Natural killer cell treated with Interleukin-12 subunit alpha and Interleukin-12 subunit beta and Interleukin-15 and Interleukin-18, amount 100 ng/mL, for 72 hours (primary cell): Measurements from ENCODE around the gene ACTR8. TPM values are rescaled to one million over a fixed set of nuclear protein-coding genes. Genes with fewer than 3 reads are reported as not detected.

Experiments used
- ATAC-seq, 2 donors: fragments of 150-1000 bp; cut with Tn5 transposase in 1 of 2; sonication (Bioruptor Pico), chemical (Tn5 transposase) in 1 of 2; 2 replicates each; pipeline ENCODE4 v1.10.0; 2021
- DNase-seq: peaks from one replicate; pipeline ENCODE4 v3.0.0; 2022; ENCODE audit warnings: low spot score
- H3K27ac Mint-ChIP-seq, 2 donors: 1 replicate in 1 of 2; 2 replicates in 1 of 2; pipeline ENCODE4 v1.8.0; 2022; ENCODE audit warnings: mixed read lengths in 2 of 2, mild to moderate bottlenecking in 1 of 2, moderate library complexity in 1 of 2
- H3K27me3 Mint-ChIP-seq, 2 donors: 1 replicate in 1 of 2; 2 replicates in 1 of 2; pipeline ENCODE4 v1.8.0; 2022; ENCODE audit warnings: mixed read lengths in 2 of 2
- H3K36me3 Mint-ChIP-seq: one replicate; pipeline ENCODE4 v1.8.0; 2022; ENCODE audit warnings: mixed read lengths
- H3K4me1 Mint-ChIP-seq, 2 donors: 1 replicate in 1 of 2; 2 replicates in 1 of 2; pipeline ENCODE4 v1.8.0; 2022; ENCODE audit warnings: low read depth in 2 of 2, mixed read lengths in 2 of 2, mild to moderate bottlenecking in 1 of 2
- H3K4me3 Mint-ChIP-seq: one replicate; pipeline ENCODE4 v1.8.0; 2022; ENCODE audit warnings: mixed read lengths
- H3K9me3 Mint-ChIP-seq: 2 replicates; pipeline ENCODE4 v1.8.0; 2022; ENCODE audit warnings: mixed read lengths
- total RNA-seq, 2 donors: library from RNA; stranded (reverse); gene quantifications; one replicate each; pipeline ENCODE4 v1.2.3, GENCODE V29; 2022

Gene ACTR8
- total RNA-seq, 2 donors from 2014 or later: 41.0 to 43.3 TPM

GRCh38 chr3:53850895-53851294, 31.1 kb downstream of the ACTR8 start:
- no peaks in the 10 kb centered on the region for H3K4me1 Mint-ChIP-seq

GRCh38 chr3:53849916-53850315, 32.0 kb downstream of the ACTR8 start:
- Mint-ChIP-seq H3K27ac (no peak overlapping the region), H3K9me3 (no peaks in the 10 kb centered on the region), H3K27me3 (peaks cover 21 to 29% of the 10 kb centered on the region in 2 donors), H3K36me3 (no peaks in the 10 kb centered on the region), H3K4me1 (no peaks in the 10 kb centered on the region), H3K4me3 (no peak overlapping the region)
- ATAC-seq: no peak
- DNase-seq: no peak

More at GRCh38 chr3:53850895-53851294, 31.1 kb downstream of the ACTR8 start:
- Mint-ChIP-seq H3K4me3 (no peak overlapping the region), H3K9me3 (no peaks in the 10 kb centered on the region), H3K36me3 (no peaks in the 10 kb centered on the region), H3K27ac (no peak overlapping the region), H3K27me3 (peaks cover 21 to 27% of the 10 kb centered on the region in 2 donors)
- DNase-seq (no peak), ATAC-seq (no peak)

- H3K4me3 Mint-ChIP-seq: peak overlapping the region; percentile 47
- H3K27ac Mint-ChIP-seq: no peak overlapping the region
- H3K36me3 Mint-ChIP-seq: no peaks in the 10 kb centered on the region
- ATAC-seq (no peak), DNase-seq (no peak)
- H3K4me1 Mint-ChIP-seq: no peaks in the 10 kb centered on the region
- H3K27me3 Mint-ChIP-seq: peaks cover 38 to 44% of the 10 kb centered on the region in 2 donors
- no peaks in the 10 kb centered on the region for H3K9me3 Mint-ChIP-seq
These were observed 35.1 kb downstream of the ACTR8 start for GRCh38 chr3:53846851-53847155.

GRCh38 chr3:53846134-53846850, 35.7 kb downstream of the ACTR8 start, which contains the start of the genes CHDH and IL17RB:
Gene CHDH (minus strand): TSS chr3:53846419. CDS start chr3:53824008, 22,411 bp downstream.
Gene IL17RB (plus strand): TSS chr3:53846568. CDS start chr3:53846589, 21 bp downstream.
- peak; percentile 29 to 54 for ATAC-seq
- Mint-ChIP-seq H3K27me3 (peaks cover 38 to 42% of the 10 kb centered on the region in 2 donors), H3K27ac (no peak within 1 kb of the TSS), H3K4me3 (peak within 1 kb of the TSS; percentile 47), H3K9me3 (no peaks in the 10 kb centered on the region), H3K4me1 (no peaks in the 10 kb centered on the region), H3K36me3 (no peaks in the 10 kb centered on the region)
- no peak for DNase-seq

GRCh38 chr3:53845881-53846133, 36.1 kb downstream of the ACTR8 start:
- Mint-ChIP-seq H3K27ac (no peak overlapping the region), H3K36me3 (no peaks in the 10 kb centered on the region), H3K27me3 (peaks cover 33 to 37% of the 10 kb centered on the region in 2 donors), H3K4me1 (no peaks in the 10 kb centered on the region), H3K9me3 (no peaks in the 10 kb centered on the region), H3K4me3 (no peak overlapping the region)
- ATAC-seq (peak; percentile 8 to 17), DNase-seq (no peak)

- no peaks in the 10 kb centered on the region for H3K36me3 Mint-ChIP-seq
- DNase-seq (no peak), ATAC-seq (no peak)
- peak overlapping the region; percentile 9 for H3K4me3 Mint-ChIP-seq
- H3K4me1 Mint-ChIP-seq: no peaks in the 10 kb centered on the region
- H3K9me3 Mint-ChIP-seq: no peaks in the 10 kb centered on the region
- no peak overlapping the region for H3K27ac Mint-ChIP-seq
- peaks cover 32 to 36% of the 10 kb centered on the region in 2 donors for H3K27me3 Mint-ChIP-seq
These were observed 36.7 kb downstream of the ACTR8 start for GRCh38 chr3:53845103-53845880.

- DNase-seq: no peak
- H3K4me3 Mint-ChIP-seq: peak overlapping the region; percentile 9
- H3K4me1 Mint-ChIP-seq: no peaks in the 10 kb centered on the region
- ATAC-seq: peak in 1 of 2 donors; percentile 8
- H3K27ac Mint-ChIP-seq: no peak overlapping the region
- H3K9me3 Mint-ChIP-seq: no peaks in the 10 kb centered on the region
- H3K36me3 Mint-ChIP-seq: no peaks in the 10 kb centered on the region
- H3K27me3 Mint-ChIP-seq: peaks cover 27 to 32% of the 10 kb centered on the region in 2 donors
These were observed 37.5 kb downstream of the ACTR8 start for GRCh38 chr3:53844262-53845102.

- DNase-seq (no peak), ATAC-seq (no peak)
- no peaks in the 10 kb centered on the region for H3K36me3 Mint-ChIP-seq
- H3K4me1 Mint-ChIP-seq: no peaks in the 10 kb centered on the region
- H3K4me3 Mint-ChIP-seq: no peak overlapping the region
- peaks cover 20 to 26% of the 10 kb centered on the region in 2 donors for H3K27me3 Mint-ChIP-seq
- H3K27ac Mint-ChIP-seq: no peak overlapping the region
- H3K9me3 Mint-ChIP-seq: no peaks in the 10 kb centered on the region
These were observed 38.5 kb downstream of the ACTR8 start for GRCh38 chr3:53843195-53844177.

- Mint-ChIP-seq H3K4me1 (peaks cover 0 to under 1% of the 10 kb centered on the region in 2 donors), H3K9me3 (no peaks in the 10 kb centered on the region), H3K4me3 (no peak overlapping the region), H3K27ac (no peak overlapping the region), H3K36me3 (no peaks in the 10 kb centered on the region), H3K27me3 (peaks cover 17 to 25% of the 10 kb centered on the region in 2 donors)
- DNase-seq (no peak), ATAC-seq (no peak)
These were observed 39.3 kb downstream of the ACTR8 start for GRCh38 chr3:53842436-53843194.

GRCh38 chr3:53841296-53841695, 40.7 kb downstream of the ACTR8 start:
- H3K4me1 Mint-ChIP-seq: peaks cover 0 to 3% of the 10 kb centered on the region in 2 donors
- H3K9me3 Mint-ChIP-seq: no peaks in the 10 kb centered on the region
- peaks cover 17% of the 10 kb centered on the region in 2 donors for H3K27me3 Mint-ChIP-seq
- DNase-seq (no peak), ATAC-seq (no peak)
- H3K36me3 Mint-ChIP-seq: no peaks in the 10 kb centered on the region
- no peak overlapping the region for H3K4me3 Mint-ChIP-seq
- no peak overlapping the region for H3K27ac Mint-ChIP-seq

GRCh38 chr3:53837331-53837730, 44.6 kb downstream of the ACTR8 start:
- DNase-seq (no peak), ATAC-seq (no peak)
- H3K9me3 Mint-ChIP-seq: no peaks in the 10 kb centered on the region
- peaks cover 0 to 3% of the 10 kb centered on the region in 2 donors for H3K4me1 Mint-ChIP-seq
- H3K36me3 Mint-ChIP-seq: no peaks in the 10 kb centered on the region
- H3K27me3 Mint-ChIP-seq: no peaks in the 10 kb centered on the region
- H3K4me3 Mint-ChIP-seq: no peak overlapping the region
- H3K27ac Mint-ChIP-seq: no peak overlapping the region

GRCh38 chr3:53836084-53836872, 45.7 kb downstream of the ACTR8 start:
- ATAC-seq: no peak
- no peak for DNase-seq
- Mint-ChIP-seq H3K36me3 (no peaks in the 10 kb centered on the region), H3K4me1 (peaks cover 0 to 3% of the 10 kb centered on the region in 2 donors), H3K27me3 (no peaks in the 10 kb centered on the region), H3K9me3 (no peaks in the 10 kb centered on the region), H3K27ac (no peak overlapping the region), H3K4me3 (no peak overlapping the region)
